SK-N-SH (cell line): Measurements from ENCODE around the gene RAB19. TPM values are rescaled to one million over a fixed set of nuclear protein-coding genes. Genes with fewer than 3 reads are reported as not detected.

ENCODE experiments used
- CTCF ChIA-PET: fragments of 300-600, 350-600 bp; formaldehyde crosslinking; extraction: SDS; loops from one replicate; lab custom pipeline; 2021; lab: Yijun Ruan, JAX
- POLR2A ChIA-PET: fragments of 350-600 bp; sonication (Branson Sonifier 250); formaldehyde crosslinking; extraction: SDS; loops from one replicate; lab custom pipeline; 2020; ENCODE audit warnings: antibody characterized with exemption, inconsistent platforms; lab: Yijun Ruan, JAX
- DNase-seq: peaks from one replicate; pipeline ENCODE4 v3.0.0; 2012
- H2AFZ ChIP-seq: fragments of 200-600 bp; sonication (generic); 2 replicates; pipeline ENCODE4 v1.8.1; 2016; ENCODE audit warnings: antibody characterized with exemption, mild to moderate bottlenecking, low read depth
- H3F3A ChIP-seq: fragments of 200-600 bp; sonication (generic); replicated peaks from 2 replicates; pipeline ENCODE3; 2016; ENCODE audit warnings: antibody characterized with exemption, mild to moderate bottlenecking; ENCODE audit not compliant: insufficient read depth
- H3K27ac ChIP-seq, 2 experiments: fragments of 200-500 bp in 1 of 2; fragments of 200-600 bp in 1 of 2; sonication (Bioruptor generic) in 1 of 2; sonication (generic), shearing (Covaris generic) in 1 of 2; 2 replicates each; pipeline versions ENCODE4 v1.5.1 to v1.6.1; 2014 to 2016; ENCODE audit warnings: low read depth in 2 of 2, inconsistent platforms in 1 of 2, low read length in 1 of 2, mild to moderate bottlenecking in 1 of 2, mixed read lengths in 1 of 2
- H3K27me3 ChIP-seq: fragments of 200-600 bp; sonication (generic), shearing (Covaris generic); 2 replicates; pipeline ENCODE4 v1.6.1; 2016; ENCODE audit warnings: mixed run types; ENCODE audit not compliant: insufficient read depth
- H3K36me3 ChIP-seq, 2 experiments: fragments of 200-500 bp in 1 of 2; fragments of 200-600 bp in 1 of 2; sonication (Bioruptor generic) in 1 of 2; sonication (generic) in 1 of 2; replicated peaks in 1 of 2; 2 replicates each; pipeline versions ENCODE3 to v1.5.1; 2014 to 2016; ENCODE audit warnings: low read length in 1 of 2, mild to moderate bottlenecking in 1 of 2; ENCODE audit not compliant: insufficient read depth in 2 of 2, control insufficient read depth in 1 of 2
- H3K4me1 ChIP-seq, 2 experiments: fragments of 200-500 bp in 1 of 2; fragments of 200-600 bp in 1 of 2; sonication (Bioruptor generic) in 1 of 2; sonication (generic), shearing (Covaris generic) in 1 of 2; 2 replicates each; pipeline versions ENCODE4 v1.5.1 to v1.6.1; 2014 to 2016; ENCODE audit warnings: low read depth in 1 of 2, low read length in 1 of 2, mixed run types in 1 of 2; ENCODE audit not compliant: insufficient read depth in 2 of 2, control insufficient read depth in 1 of 2
- H3K4me2 ChIP-seq: fragments of 200-600 bp; sonication (generic), shearing (Covaris generic); 2 replicates; pipeline ENCODE4 v1.6.1; 2017; ENCODE audit warnings: mixed run types
- H3K4me3 ChIP-seq, 2 experiments: fragments of 200-500 bp in 1 of 2; fragments of 200-600 bp in 1 of 2; sonication (Bioruptor generic) in 1 of 2; sonication (generic), shearing (Covaris generic) in 1 of 2; 2 replicates each; pipeline versions ENCODE4 v1.5.1 to v1.8.1; 2014 to 2016; ENCODE audit warnings: low read depth in 2 of 2, inconsistent platforms in 1 of 2, low read length in 1 of 2, mild to moderate bottlenecking in 1 of 2, mixed read lengths in 1 of 2, moderate library complexity in 1 of 2
- H3K79me2 ChIP-seq: fragments of 200-600 bp; sonication (generic); 2 replicates; pipeline ENCODE4 v1.8.1; 2017; ENCODE audit warnings: mild to moderate bottlenecking; ENCODE audit not compliant: insufficient read depth
- H3K9ac ChIP-seq: fragments of 200-600 bp; sonication (generic); 2 replicates; pipeline ENCODE4 v1.6.1; 2017; ENCODE audit warnings: mixed run types
- H3K9me2 ChIP-seq: fragments of 200-600 bp; sonication (generic); 2 replicates; pipeline ENCODE4 v1.6.1; 2017; ENCODE audit warnings: mixed run types
- H3K9me3 ChIP-seq: fragments of 200-600 bp; sonication (generic); 2 replicates; pipeline ENCODE4 v1.6.1; 2017; ENCODE audit warnings: mixed run types, mild to moderate bottlenecking, moderate library complexity
- H4K20me1 ChIP-seq: fragments of 200-600 bp; sonication (generic); 2 replicates; pipeline ENCODE4 v1.6.1; 2017; ENCODE audit warnings: mild to moderate bottlenecking, mixed run types; ENCODE audit not compliant: insufficient read depth
- EP300 ChIP-seq, 2 experiments: IDR thresholded peaks; 2 replicates each; pipeline versions ENCODE4 v1.4.0 to v1.6.1; 2012; ENCODE audit warnings: borderline replicate concordance in 1 of 2, low read depth in 1 of 2, low read length in 1 of 2
- EZH2phosphoT487 ChIP-seq: fragments of 200-600 bp; sonication (generic); IDR thresholded peaks from 2 replicates; pipeline ENCODE4 v1.6.1; 2017; ENCODE audit warnings: low read depth, mixed run types, mild to moderate bottlenecking, antibody characterized with exemption, moderate library complexity, borderline replicate concordance
- FOXJ3 ChIP-seq: sonication (generic); formaldehyde crosslinking; IDR thresholded peaks from 2 replicates; pipeline ENCODE4 v1.5.1; 2020; ENCODE audit warnings: mild to moderate bottlenecking, missing genetic modification reagents
- FOXM1 ChIP-seq: IDR thresholded peaks from 2 replicates; pipeline ENCODE4 v1.4.0; 2012; ENCODE audit warnings: low read depth, mild to moderate bottlenecking
- GATA2 ChIP-seq: sonication (generic); formaldehyde crosslinking; IDR thresholded peaks from 2 replicates; pipeline ENCODE4 v1.5.0; 2020; ENCODE audit warnings: mild to moderate bottlenecking, missing genetic modification reagents
- JUND ChIP-seq: IDR thresholded peaks from 2 replicates; pipeline ENCODE4 v1.4.0; 2012
- NRF1 ChIP-seq: IDR thresholded peaks from 2 replicates; pipeline ENCODE4 v1.6.1; 2012; ENCODE audit warnings: low read depth, mild to moderate bottlenecking, low read length
- POLR2AphosphoS5 ChIP-seq: IDR thresholded peaks from 2 replicates; pipeline ENCODE4 v1.6.1; 2012; ENCODE audit warnings: low read depth, low read length
- RCOR1 ChIP-seq: fragments of 150-350 bp; IDR thresholded peaks from 2 replicates; pipeline ENCODE4 v1.6.1; 2017; ENCODE audit warnings: antibody characterized with exemption, low read length
- RXRA ChIP-seq: IDR thresholded peaks from 2 replicates; pipeline ENCODE4 v1.4.0; 2012; ENCODE audit warnings: low read depth, mild to moderate bottlenecking, borderline replicate concordance
- SIN3A ChIP-seq: IDR thresholded peaks from 2 replicates; pipeline ENCODE4 v1.6.1; 2012; ENCODE audit warnings: low read depth, mild to moderate bottlenecking, low read length, moderate library complexity, borderline replicate concordance
- TAF1 ChIP-seq: IDR thresholded peaks from 2 replicates; pipeline ENCODE4 v1.6.1; 2012; ENCODE audit warnings: low read depth, mild to moderate bottlenecking, low read length, moderate library complexity, borderline replicate concordance
- TCF12 ChIP-seq: IDR thresholded peaks from 2 replicates; pipeline ENCODE4 v1.4.0; 2012
- YY1 ChIP-seq: IDR thresholded peaks from 2 replicates; pipeline ENCODE4 v1.4.0; 2012; ENCODE audit warnings: low read depth, mild to moderate bottlenecking
- WGBS: methylation state at CpG from one replicate; pipeline ENCODE4 v1.1.6; 2017; ENCODE audit warnings: low lambda C conversion rate; 5-methylcytosine and 5-hydroxymethylcytosine counted together
- polyA plus RNA-seq, 3 experiments: library from polyadenylated mRNA; depleted of rRNA; stranded (reverse); fragments of >200 nt; gene quantifications; 2 replicates each; pipeline ENCODE4 v1.2.3, GENCODE V29; 2012
- TF ChIP-seq, protein P1 (sequence below): IDR thresholded peaks from 2 replicates; pipeline ENCODE4 v1.4.0; 2012; ENCODE audit warnings: low read depth, borderline replicate concordance
- TF ChIP-seq, protein P2 (sequence below): fragments of 150-350 bp; IDR thresholded peaks from 2 replicates; pipeline ENCODE4 v1.6.1; 2017; ENCODE audit warnings: antibody characterized with exemption, low read length, low read depth, borderline replicate concordance
- TF ChIP-seq, protein P3 (sequence below): IDR thresholded peaks from 2 replicates; pipeline ENCODE4 v1.4.0; 2012; ENCODE audit warnings: low read depth, borderline replicate concordance
- TF ChIP-seq, protein P4 (sequence below): fragments of 150-350 bp; IDR thresholded peaks from 2 replicates; pipeline ENCODE4 v1.6.1; 2016; ENCODE audit warnings: mild to moderate bottlenecking, low read depth, low read length
- TF ChIP-seq, protein P5 (sequence below): IDR thresholded peaks from 2 replicates; pipeline ENCODE4; 2012

Gene RAB19
- polyA plus RNA-seq, 1 of the 3 experiments (the other 2 are of a cell fraction) = not detected

DNA sequence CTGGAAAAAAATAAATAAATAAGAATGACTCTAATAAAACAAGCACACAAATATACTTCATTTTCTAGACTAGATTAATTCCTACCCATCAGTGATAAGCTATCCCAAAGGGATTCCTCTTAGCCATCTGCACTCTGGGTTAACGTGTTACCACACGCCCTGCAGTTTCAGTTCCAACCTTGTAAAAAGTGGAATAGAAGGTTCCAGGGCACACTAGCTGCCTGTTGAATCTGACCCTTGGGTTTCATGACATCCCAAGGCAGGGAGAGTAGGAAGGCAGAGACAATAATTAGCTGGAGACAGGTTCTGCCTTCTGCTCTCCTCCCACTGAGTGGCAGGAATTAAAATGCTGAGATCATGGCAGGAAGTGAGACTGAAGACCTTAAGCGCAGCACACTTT, 39.0 kb upstream of the RAB19 start:
- Histone ChIP-seq H3K9me3 (no peaks in the 10 kb centered on the region), H3K4me3 (no peak overlapping the region), H3K9me2 (no peaks in the 10 kb centered on the region), H4K20me1 (no peaks in the 10 kb centered on the region), H3K79me2 (no peaks in the 10 kb centered on the region), H3K27ac (no peak overlapping the region), H3K36me3 (peaks cover 0 to 11% of the 10 kb centered on the region in 2 experiments), H3K4me1 (peaks cover 0 to 2% of the 10 kb centered on the region in 2 experiments; a peak in 1 of 4 replicates), H3K9ac (no peak overlapping the region), H3K4me2 (no peak overlapping the region), H3F3A (no peaks in the 10 kb centered on the region), H3K27me3 (no peaks in the 10 kb centered on the region), H2AFZ (no peak overlapping the region)
- ChIA-PET CTCF (interaction anchor here (1.1 to 1.2 kb wide), 2 partner anchors 29 to 189 kb away, joined by 3 to 4 read pairs; no protein-coding TSS in a partner anchor), POLR2A (no interaction called here)
- no peak for DNase-seq
- WGBS = 98% methylated on average over 3 of the region's 3 CpGs
- TF ChIP-seq EZH2phosphoT487 = no peak
- no peak for TF ChIP-seq JUND
- TF ChIP-seq YY1 = no peak
- TF ChIP-seq, protein P1, sequence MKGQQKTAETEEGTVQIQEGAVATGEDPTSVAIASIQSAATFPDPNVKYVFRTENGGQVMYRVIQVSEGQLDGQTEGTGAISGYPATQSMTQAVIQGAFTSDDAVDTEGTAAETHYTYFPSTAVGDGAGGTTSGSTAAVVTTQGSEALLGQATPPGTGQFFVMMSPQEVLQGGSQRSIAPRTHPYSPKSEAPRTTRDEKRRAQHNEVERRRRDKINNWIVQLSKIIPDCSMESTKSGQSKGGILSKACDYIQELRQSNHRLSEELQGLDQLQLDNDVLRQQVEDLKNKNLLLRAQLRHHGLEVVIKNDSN = no peak
- TF ChIP-seq, protein P2, sequence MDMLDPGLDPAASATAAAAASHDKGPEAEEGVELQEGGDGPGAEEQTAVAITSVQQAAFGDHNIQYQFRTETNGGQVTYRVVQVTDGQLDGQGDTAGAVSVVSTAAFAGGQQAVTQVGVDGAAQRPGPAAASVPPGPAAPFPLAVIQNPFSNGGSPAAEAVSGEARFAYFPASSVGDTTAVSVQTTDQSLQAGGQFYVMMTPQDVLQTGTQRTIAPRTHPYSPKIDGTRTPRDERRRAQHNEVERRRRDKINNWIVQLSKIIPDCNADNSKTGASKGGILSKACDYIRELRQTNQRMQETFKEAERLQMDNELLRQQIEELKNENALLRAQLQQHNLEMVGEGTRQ = no peak
- no peak for TF ChIP-seq RXRA
- TF ChIP-seq SIN3A = no peak
- no peak for TF ChIP-seq EP300 (IDR thresholded peaks at IDR 0.05; ENCODE audit: borderline replicate concordance in 1 of 2, low read depth in 1 of 2, low read length in 1 of 2)
- no peak for TF ChIP-seq FOXJ3 (CRISPR knock-in tag)
- no peak for TF ChIP-seq NRF1
- no peak for TF ChIP-seq GATA2 (CRISPR knock-in tag)

DNA sequence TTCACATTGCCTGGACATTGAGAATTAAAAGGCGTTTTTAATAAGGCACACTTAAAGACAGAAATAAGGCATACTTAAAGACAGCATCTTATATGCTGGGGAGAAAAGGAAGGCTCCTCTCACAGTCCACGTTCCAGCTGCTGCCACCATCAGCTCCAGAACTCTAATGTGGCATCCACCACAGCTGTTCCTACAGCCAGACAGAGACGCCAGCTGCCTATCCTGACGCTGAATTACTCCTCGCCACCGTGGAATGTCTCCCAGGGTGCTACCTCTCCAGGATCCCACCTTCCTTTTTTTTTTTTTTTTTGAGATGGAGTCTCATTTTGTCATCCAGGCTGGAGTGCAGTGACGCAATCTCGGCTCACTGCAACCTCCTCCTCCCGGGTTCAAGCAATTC, 36.3 kb upstream of the RAB19 start:
- H3K4me1 ChIP-seq = peaks cover 0 to 2% of the 10 kb centered on the region in 2 experiments; a peak in 1 of 4 replicates
- H3K79me2 ChIP-seq = no peaks in the 10 kb centered on the region
- POLR2A ChIA-PET = interaction anchor here (0.7 kb wide), 2 partner anchors 9 to 326 kb away, joined by 3 to 7 read pairs; no protein-coding TSS in a partner anchor
- H4K20me1 ChIP-seq = no peaks in the 10 kb centered on the region
- DNase-seq = no peak
- no peak overlapping the region for H3K9ac ChIP-seq
- no peak overlapping the region for H3K4me2 ChIP-seq
- H3K4me3 ChIP-seq = no peak overlapping the region
- CTCF ChIA-PET = interaction anchor here (0.6 to 1.2 kb wide), 2 partner anchors 17 to 644 kb away, joined by 3 read pairs; no protein-coding TSS in a partner anchor
- no peaks in the 10 kb centered on the region for H3K9me3 ChIP-seq
- no peaks in the 10 kb centered on the region for H3F3A ChIP-seq
- 93% methylated on average over 9 of the region's 9 CpGs for WGBS
- peaks cover 0 to 15% of the 10 kb centered on the region in 2 experiments for H3K36me3 ChIP-seq
- no peak overlapping the region for H2AFZ ChIP-seq
- H3K27me3 ChIP-seq = no peaks in the 10 kb centered on the region
- H3K9me2 ChIP-seq = no peaks in the 10 kb centered on the region
- H3K27ac ChIP-seq = no peak overlapping the region
- TF ChIP-seq FOXJ3 (CRISPR knock-in tag) (no peak), POLR2AphosphoS5 (no peak), GATA2 (CRISPR knock-in tag) (no peak), TCF12 (no peak), RCOR1 (no peak), TAF1 (no peak), FOXM1 (no peak)
- TF ChIP-seq, protein P3, sequence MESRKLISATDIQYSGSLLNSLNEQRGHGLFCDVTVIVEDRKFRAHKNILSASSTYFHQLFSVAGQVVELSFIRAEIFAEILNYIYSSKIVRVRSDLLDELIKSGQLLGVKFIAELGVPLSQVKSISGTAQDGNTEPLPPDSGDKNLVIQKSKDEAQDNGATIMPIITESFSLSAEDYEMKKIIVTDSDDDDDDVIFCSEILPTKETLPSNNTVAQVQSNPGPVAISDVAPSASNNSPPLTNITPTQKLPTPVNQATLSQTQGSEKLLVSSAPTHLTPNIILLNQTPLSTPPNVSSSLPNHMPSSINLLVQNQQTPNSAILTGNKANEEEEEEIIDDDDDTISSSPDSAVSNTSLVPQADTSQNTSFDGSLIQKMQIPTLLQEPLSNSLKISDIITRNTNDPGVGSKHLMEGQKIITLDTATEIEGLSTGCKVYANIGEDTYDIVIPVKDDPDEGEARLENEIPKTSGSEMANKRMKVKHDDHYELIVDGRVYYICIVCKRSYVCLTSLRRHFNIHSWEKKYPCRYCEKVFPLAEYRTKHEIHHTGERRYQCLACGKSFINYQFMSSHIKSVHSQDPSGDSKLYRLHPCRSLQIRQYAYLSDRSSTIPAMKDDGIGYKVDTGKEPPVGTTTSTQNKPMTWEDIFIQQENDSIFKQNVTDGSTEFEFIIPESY = no peak
- TF ChIP-seq, protein P4, sequence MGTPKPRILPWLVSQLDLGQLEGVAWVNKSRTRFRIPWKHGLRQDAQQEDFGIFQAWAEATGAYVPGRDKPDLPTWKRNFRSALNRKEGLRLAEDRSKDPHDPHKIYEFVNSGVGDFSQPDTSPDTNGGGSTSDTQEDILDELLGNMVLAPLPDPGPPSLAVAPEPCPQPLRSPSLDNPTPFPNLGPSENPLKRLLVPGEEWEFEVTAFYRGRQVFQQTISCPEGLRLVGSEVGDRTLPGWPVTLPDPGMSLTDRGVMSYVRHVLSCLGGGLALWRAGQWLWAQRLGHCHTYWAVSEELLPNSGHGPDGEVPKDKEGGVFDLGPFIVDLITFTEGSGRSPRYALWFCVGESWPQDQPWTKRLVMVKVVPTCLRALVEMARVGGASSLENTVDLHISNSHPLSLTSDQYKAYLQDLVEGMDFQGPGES = no peak
- TF ChIP-seq, protein P5, sequence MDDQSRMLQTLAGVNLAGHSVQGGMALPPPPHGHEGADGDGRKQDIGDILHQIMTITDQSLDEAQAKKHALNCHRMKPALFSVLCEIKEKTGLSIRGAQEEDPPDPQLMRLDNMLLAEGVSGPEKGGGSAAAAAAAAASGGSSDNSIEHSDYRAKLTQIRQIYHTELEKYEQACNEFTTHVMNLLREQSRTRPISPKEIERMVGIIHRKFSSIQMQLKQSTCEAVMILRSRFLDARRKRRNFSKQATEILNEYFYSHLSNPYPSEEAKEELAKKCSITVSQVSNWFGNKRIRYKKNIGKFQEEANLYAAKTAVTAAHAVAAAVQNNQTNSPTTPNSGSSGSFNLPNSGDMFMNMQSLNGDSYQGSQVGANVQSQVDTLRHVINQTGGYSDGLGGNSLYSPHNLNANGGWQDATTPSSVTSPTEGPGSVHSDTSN = no peak
- TF ChIP-seq, protein P2 = no peak
